Loucy (cell line): ENCODE measurements around the gene MXD3.

Experiments used
- H2AFZ ChIP-seq: fragments of 200-600 bp; sonication (generic); 2 replicates; pipeline ENCODE4 v1.6.0; 2016; ENCODE audit warnings: antibody characterized with exemption, mild to moderate bottlenecking, low read length, moderate library complexity
- H3F3A ChIP-seq: fragments of 200-600 bp; 2 replicates; pipeline ENCODE4 v1.6.0; 2016; ENCODE audit warnings: antibody characterized with exemption, low read depth, mild to moderate bottlenecking
- H3K27me3 ChIP-seq: fragments of 200-600 bp; sonication (generic); 2 replicates; pipeline ENCODE4 v1.6.1; 2014; ENCODE audit warnings: low read length, mild to moderate bottlenecking; ENCODE audit not compliant: insufficient read depth, poor library complexity, severe bottlenecking
- H3K36me3 ChIP-seq: fragments of 200-600 bp; sonication (generic); 2 replicates; pipeline ENCODE4 v1.6.1; 2016; ENCODE audit warnings: low read length; ENCODE audit not compliant: insufficient read depth
- H3K4me1 ChIP-seq: fragments of 200-600 bp; sonication (generic); 2 replicates; pipeline ENCODE4 v1.5.1; 2014; ENCODE audit warnings: low read length, mild to moderate bottlenecking; ENCODE audit not compliant: insufficient read depth, poor library complexity, severe bottlenecking
- H3K4me2 ChIP-seq: fragments of 200-600 bp; sonication (generic); 2 replicates; pipeline ENCODE4 v1.6.0; 2014; ENCODE audit warnings: antibody characterized with exemption, low read length, low read depth, mild to moderate bottlenecking; ENCODE audit not compliant: poor library complexity, severe bottlenecking
- H3K4me3 ChIP-seq: fragments of 200-600 bp; sonication (generic); 2 replicates; pipeline ENCODE4 v1.5.1; 2014; ENCODE audit warnings: low read length, mild to moderate bottlenecking, mixed read lengths; ENCODE audit not compliant: poor library complexity, severe bottlenecking
- H3K79me2 ChIP-seq: fragments of 200-600 bp; sonication (generic); 2 replicates; pipeline ENCODE4 v1.6.1; 2014; ENCODE audit warnings: low read length; ENCODE audit not compliant: insufficient read depth
- H3K9ac ChIP-seq: fragments of 200-600 bp; sonication (generic); 2 replicates; pipeline ENCODE4 v1.6.0; 2014; ENCODE audit warnings: mild to moderate bottlenecking, low read depth, low read length, moderate library complexity; ENCODE audit not compliant: poor library complexity, severe bottlenecking
- H3K9me2 ChIP-seq: fragments of 200-600 bp; sonication (generic); replicated peaks from 2 replicates; pipeline ENCODE4 v1.6.1; 2016; ENCODE audit warnings: low read depth, low read length, mixed read lengths
- H3K9me3 ChIP-seq: fragments of 200-600 bp; sonication (generic); 2 replicates; pipeline ENCODE4 v1.6.1; 2014; ENCODE audit warnings: mild to moderate bottlenecking, antibody characterized with exemption, low read length, low read depth; ENCODE audit not compliant: insufficient read depth
- H4K20me1 ChIP-seq: fragments of 200-600 bp; sonication (generic); 2 replicates; pipeline ENCODE4 v1.6.0; 2014; ENCODE audit warnings: antibody characterized with exemption, low read length, mild to moderate bottlenecking; ENCODE audit not compliant: insufficient read depth, poor library complexity, severe bottlenecking
- EZH2phosphoT487 ChIP-seq: fragments of 200-600 bp; IDR thresholded peaks from 2 replicates; pipeline ENCODE4 v1.6.1; 2018; ENCODE audit warnings: antibody characterized with exemption, mild to moderate bottlenecking, moderate library complexity, borderline replicate concordance
- TF ChIP-seq, protein P1 (sequence below): fragments of 200-600 bp; sonication (generic); conservative IDR thresholded peaks from 2 replicates; pipeline ENCODE4 v1.5.1; 2014; ENCODE audit warnings: mild to moderate bottlenecking, antibody characterized with exemption, low read length

MXD3 gene

GRCh38 chr5:177320879-177321278 is 9.2 kb upstream of the MXD3 start:
- no peaks in the 10 kb centered on the region for H3K27me3 ChIP-seq
- no peaks in the 10 kb centered on the region for H4K20me1 ChIP-seq
- H3K9me2 ChIP-seq, result no peaks in the 10 kb centered on the region
- H3K4me1 ChIP-seq, result no peaks in the 10 kb centered on the region
- H3K9ac ChIP-seq, result no peak overlapping the region
- TF ChIP-seq EZH2phosphoT487, result no peak
- TF ChIP-seq, protein P1, sequence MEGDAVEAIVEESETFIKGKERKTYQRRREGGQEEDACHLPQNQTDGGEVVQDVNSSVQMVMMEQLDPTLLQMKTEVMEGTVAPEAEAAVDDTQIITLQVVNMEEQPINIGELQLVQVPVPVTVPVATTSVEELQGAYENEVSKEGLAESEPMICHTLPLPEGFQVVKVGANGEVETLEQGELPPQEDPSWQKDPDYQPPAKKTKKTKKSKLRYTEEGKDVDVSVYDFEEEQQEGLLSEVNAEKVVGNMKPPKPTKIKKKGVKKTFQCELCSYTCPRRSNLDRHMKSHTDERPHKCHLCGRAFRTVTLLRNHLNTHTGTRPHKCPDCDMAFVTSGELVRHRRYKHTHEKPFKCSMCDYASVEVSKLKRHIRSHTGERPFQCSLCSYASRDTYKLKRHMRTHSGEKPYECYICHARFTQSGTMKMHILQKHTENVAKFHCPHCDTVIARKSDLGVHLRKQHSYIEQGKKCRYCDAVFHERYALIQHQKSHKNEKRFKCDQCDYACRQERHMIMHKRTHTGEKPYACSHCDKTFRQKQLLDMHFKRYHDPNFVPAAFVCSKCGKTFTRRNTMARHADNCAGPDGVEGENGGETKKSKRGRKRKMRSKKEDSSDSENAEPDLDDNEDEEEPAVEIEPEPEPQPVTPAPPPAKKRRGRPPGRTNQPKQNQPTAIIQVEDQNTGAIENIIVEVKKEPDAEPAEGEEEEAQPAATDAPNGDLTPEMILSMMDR, result no peak
- no peak overlapping the region for H3K4me2 ChIP-seq
- no peaks in the 10 kb centered on the region for H3F3A ChIP-seq
- no peak overlapping the region for H2AFZ ChIP-seq
- no peaks in the 10 kb centered on the region for H3K79me2 ChIP-seq
- H3K9me3 ChIP-seq, result no peaks in the 10 kb centered on the region
- no peaks in the 10 kb centered on the region for H3K36me3 ChIP-seq
- H3K4me3 ChIP-seq, result no peak overlapping the region

DNA sequence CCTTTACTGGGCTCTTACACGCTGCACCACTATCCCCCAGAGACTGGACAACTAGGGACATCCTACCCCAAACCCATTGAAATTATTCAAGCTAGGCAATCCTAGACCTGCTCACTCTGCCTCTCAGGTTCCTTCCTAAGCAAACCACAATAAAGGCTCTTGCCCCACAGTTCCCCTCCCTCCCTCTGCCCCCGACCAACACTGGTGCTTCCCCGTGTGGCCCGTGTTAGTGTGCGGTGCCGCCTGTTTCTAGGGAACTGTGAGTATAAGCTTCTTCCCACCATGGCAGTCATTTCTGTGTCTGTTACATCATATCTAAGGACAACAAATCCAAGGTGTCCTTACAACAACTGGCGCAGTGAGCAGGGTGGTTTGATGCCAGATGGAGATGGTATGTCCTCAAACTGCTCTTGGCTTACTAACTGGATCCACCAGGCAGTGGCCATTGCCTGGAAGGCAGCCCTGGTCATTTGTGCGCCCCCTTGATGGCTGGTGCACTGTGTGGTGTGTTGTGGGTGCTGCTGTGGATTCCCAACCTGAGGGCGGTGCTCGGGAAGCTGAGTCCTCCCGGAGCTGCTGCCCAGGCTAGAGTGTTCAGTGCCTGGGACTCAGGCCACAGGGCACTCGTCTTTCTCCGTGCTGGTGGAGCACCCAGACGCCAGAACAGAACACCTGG is 8.4 kb upstream of the MXD3 start:
- no peaks in the 10 kb centered on the region for H3F3A ChIP-seq
- H3K9me3 ChIP-seq, result no peaks in the 10 kb centered on the region
- no peak overlapping the region for H3K4me3 ChIP-seq
- no peaks in the 10 kb centered on the region for H3K79me2 ChIP-seq
- H3K9me2 ChIP-seq, result no peaks in the 10 kb centered on the region
- H3K27me3 ChIP-seq, result no peaks in the 10 kb centered on the region
- no peak overlapping the region for H3K9ac ChIP-seq
- no peak for TF ChIP-seq EZH2phosphoT487
- TF ChIP-seq, protein P1, result no peak
- no peaks in the 10 kb centered on the region for H3K36me3 ChIP-seq
- H4K20me1 ChIP-seq, result no peaks in the 10 kb centered on the region
- H2AFZ ChIP-seq, result no peak overlapping the region
- H3K4me2 ChIP-seq, result no peak overlapping the region
- H3K4me1 ChIP-seq, result no peaks in the 10 kb centered on the region

GRCh38 chr5:177317959-177318377 is 6.3 kb upstream of the MXD3 start:
- Histone ChIP-seq H3K79me2 (0 out of 2 replicates have a peak, but pooled peaks cover 5% of the 10 kb centered on the region), H2AFZ (no peak overlapping the region), H3K27me3 (no peaks in the 10 kb centered on the region), H3F3A (no peaks in the 10 kb centered on the region), H3K9ac (no peak overlapping the region), H3K9me3 (no peaks in the 10 kb centered on the region), H3K9me2 (no peaks in the 10 kb centered on the region), H3K4me2 (no peak overlapping the region), H3K4me3 (no peak overlapping the region), H3K4me1 (peaks cover 3% of the 10 kb centered on the region), H3K36me3 (no peaks in the 10 kb centered on the region), H4K20me1 (no peaks in the 10 kb centered on the region)
- TF ChIP-seq, protein P1, result peak; percentile 77
- TF ChIP-seq EZH2phosphoT487, result no peak
